Measurements from ENCODE around the gene TAX1BP1.

The TAX1BP1 gene

DNA sequence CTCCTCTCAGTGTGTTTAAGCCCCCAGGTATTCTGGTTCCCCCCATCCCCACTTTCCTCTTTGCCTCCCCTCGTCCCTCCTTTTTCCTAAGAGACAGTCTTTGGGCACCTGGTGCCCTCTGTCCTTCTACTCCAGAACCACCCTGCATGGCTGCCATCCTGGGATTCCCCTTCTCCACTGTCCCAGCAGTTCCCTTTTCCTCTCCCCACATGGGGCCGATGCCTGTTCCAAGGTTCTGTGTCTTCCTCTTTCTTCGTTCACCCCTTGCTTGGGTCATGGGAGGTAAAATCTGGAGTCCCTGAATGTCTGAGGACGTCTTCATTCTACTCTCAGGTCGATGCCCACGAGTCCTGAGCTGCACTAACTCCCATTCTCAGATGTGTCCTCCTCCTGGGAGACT, 120.8 kb downstream of the TAX1BP1 start:
- no peak for DNase-seq (ENCODE audit: low spot score)
- in situ Hi-C loops (cut with MboI; ENCODE audit: low pct_unique_long_range_greater_than_20kb, low sequenced_read_pairs, unreplicated experiment), result no loop called here
- TF ChIP-seq, protein P1, sequence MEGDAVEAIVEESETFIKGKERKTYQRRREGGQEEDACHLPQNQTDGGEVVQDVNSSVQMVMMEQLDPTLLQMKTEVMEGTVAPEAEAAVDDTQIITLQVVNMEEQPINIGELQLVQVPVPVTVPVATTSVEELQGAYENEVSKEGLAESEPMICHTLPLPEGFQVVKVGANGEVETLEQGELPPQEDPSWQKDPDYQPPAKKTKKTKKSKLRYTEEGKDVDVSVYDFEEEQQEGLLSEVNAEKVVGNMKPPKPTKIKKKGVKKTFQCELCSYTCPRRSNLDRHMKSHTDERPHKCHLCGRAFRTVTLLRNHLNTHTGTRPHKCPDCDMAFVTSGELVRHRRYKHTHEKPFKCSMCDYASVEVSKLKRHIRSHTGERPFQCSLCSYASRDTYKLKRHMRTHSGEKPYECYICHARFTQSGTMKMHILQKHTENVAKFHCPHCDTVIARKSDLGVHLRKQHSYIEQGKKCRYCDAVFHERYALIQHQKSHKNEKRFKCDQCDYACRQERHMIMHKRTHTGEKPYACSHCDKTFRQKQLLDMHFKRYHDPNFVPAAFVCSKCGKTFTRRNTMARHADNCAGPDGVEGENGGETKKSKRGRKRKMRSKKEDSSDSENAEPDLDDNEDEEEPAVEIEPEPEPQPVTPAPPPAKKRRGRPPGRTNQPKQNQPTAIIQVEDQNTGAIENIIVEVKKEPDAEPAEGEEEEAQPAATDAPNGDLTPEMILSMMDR (IDR thresholded peaks at IDR 0.05; ENCODE audit: extremely low read depth, insufficient read depth, missing control alignments), result no peak

DNA sequence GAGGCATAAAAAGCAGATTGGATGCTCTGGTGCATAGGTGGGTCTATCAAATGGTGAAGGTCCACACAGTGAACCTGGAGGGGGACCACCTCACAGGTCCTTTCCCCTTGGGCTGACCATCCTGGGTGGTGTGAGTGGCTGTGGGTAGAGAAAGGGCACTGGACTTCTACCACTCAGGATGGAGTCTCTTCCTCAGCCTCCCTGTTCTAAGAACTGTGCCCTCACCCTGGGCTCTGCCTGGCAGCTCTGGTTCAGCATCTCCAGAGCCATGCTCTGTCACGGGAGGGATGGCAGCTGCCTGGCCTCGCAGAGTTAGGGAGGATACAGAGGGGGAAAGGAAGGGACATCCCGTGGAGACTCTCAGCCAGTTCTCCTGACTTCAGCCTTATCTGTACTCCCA, 121.8 kb downstream of the TAX1BP1 start:
- in situ Hi-C loops (cut with MboI; ENCODE audit: low pct_unique_long_range_greater_than_20kb, low sequenced_read_pairs, unreplicated experiment), result no loop called here
- DNase-seq (ENCODE audit: low spot score), result no peak
- TF ChIP-seq, protein P1 (IDR thresholded peaks at IDR 0.05; ENCODE audit: extremely low read depth, insufficient read depth, missing control alignments), result no peak

- TF ChIP-seq, protein P1 (IDR thresholded peaks at IDR 0.05; ENCODE audit: extremely low read depth, insufficient read depth, missing control alignments), result no peak
- DNase-seq (ENCODE audit: low spot score), result no peak
- in situ Hi-C loops (cut with MboI; ENCODE audit: low pct_unique_long_range_greater_than_20kb, low sequenced_read_pairs, unreplicated experiment), result no loop called here
Measured at GRCh38 chr7:27863880-27864279, 123.9 kb downstream of the TAX1BP1 start.

DNA sequence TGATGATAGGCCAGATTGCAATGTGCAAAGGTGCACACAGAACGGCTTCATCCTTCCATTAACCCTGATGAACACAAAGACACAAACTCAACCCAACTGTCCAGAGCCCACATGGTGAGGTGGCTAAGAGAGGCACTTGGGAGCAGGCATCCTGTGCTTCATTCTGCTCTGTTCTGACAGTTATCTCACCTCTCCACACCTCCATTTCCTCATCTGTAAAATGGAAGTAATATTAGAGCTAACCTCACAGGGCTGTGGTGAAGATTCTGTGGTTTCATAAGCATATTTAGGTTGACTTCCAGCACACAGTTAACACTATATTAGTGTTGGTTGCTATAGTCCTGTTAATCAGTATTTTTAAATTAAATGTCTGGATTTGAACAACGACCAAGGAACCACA, 126.3 kb downstream of the TAX1BP1 start:
- in situ Hi-C loops (cut with MboI; ENCODE audit: low pct_unique_long_range_greater_than_20kb, low sequenced_read_pairs, unreplicated experiment), result no loop called here
- TF ChIP-seq, protein P1 (IDR thresholded peaks at IDR 0.05; ENCODE audit: extremely low read depth, insufficient read depth, missing control alignments), result no peak
- DNase-seq (ENCODE audit: low spot score), result no peak

- TF ChIP-seq, protein P1 (IDR thresholded peaks at IDR 0.05; ENCODE audit: extremely low read depth, insufficient read depth, missing control alignments), result no peak
- in situ Hi-C loops (cut with MboI; ENCODE audit: low pct_unique_long_range_greater_than_20kb, low sequenced_read_pairs, unreplicated experiment), result no loop called here
- DNase-seq (ENCODE audit: low spot score), result no peak
Measured at GRCh38 chr7:27866828-27867672, 127.1 kb downstream of the TAX1BP1 start.

- no peak for DNase-seq (ENCODE audit: low spot score)
- TF ChIP-seq, protein P1 (IDR thresholded peaks at IDR 0.05; ENCODE audit: extremely low read depth, insufficient read depth, missing control alignments), result no peak
- in situ Hi-C loops (cut with MboI; ENCODE audit: low pct_unique_long_range_greater_than_20kb, low sequenced_read_pairs, unreplicated experiment), result no loop called here
Measured at GRCh38 chr7:27868131-27868550, 128.2 kb downstream of the TAX1BP1 start.
